Hepatocyte (in vitro differentiated cells): Measurements from ENCODE around the gene SMNDC1. TPM values are rescaled to one million over a fixed set of nuclear protein-coding genes. Genes with fewer than 3 reads are reported as not detected.
A peak's percentile ranks its signal among the peaks of the same experiment; 100 is the strongest.

Experiments used
- DNase-seq: peaks from one replicate; pipeline ENCODE4 v3.0.0-alpha.2; 2016; ENCODE audit warnings: low spot score
- H2AFZ ChIP-seq: fragments of 200-600 bp; sonication (generic); 2 replicates; pipeline ENCODE4 v1.6.0; 2016; ENCODE audit warnings: antibody characterized with exemption, mild to moderate bottlenecking
- H3K27ac ChIP-seq: fragments of 200-600 bp; sonication (generic); 2 replicates; pipeline ENCODE4 v1.5.1; 2016; ENCODE audit warnings: mild to moderate bottlenecking
- H3K27me3 ChIP-seq: fragments of 200-600 bp; sonication (generic); 2 replicates; pipeline ENCODE4 v1.6.1; 2016
- H3K36me3 ChIP-seq: fragments of 200-600 bp; sonication (generic); replicated peaks from 2 replicates; pipeline ENCODE4 v1.5.1; 2016; ENCODE audit warnings: low read depth; ENCODE audit not compliant: insufficient read depth
- H3K4me1 ChIP-seq: fragments of 200-600 bp; sonication (generic); 2 replicates; pipeline ENCODE4 v1.5.1; 2016; ENCODE audit warnings: mild to moderate bottlenecking, moderate library complexity; ENCODE audit not compliant: insufficient read depth
- H3K4me2 ChIP-seq: fragments of 200-600 bp; sonication (generic); 2 replicates; pipeline ENCODE4 v1.6.0; 2016
- H3K4me3 ChIP-seq: fragments of 200-600 bp; sonication (generic); 2 replicates; pipeline ENCODE4 v1.5.1; 2016; ENCODE audit warnings: mild to moderate bottlenecking
- H3K79me2 ChIP-seq: fragments of 200-600 bp; sonication (generic); 2 replicates; pipeline ENCODE4 v1.6.0; 2017; ENCODE audit warnings: mild to moderate bottlenecking
- H3K9me2 ChIP-seq: fragments of 200-600 bp; sonication (generic); replicated peaks from 2 replicates; pipeline ENCODE4 v1.6.0; 2017; ENCODE audit warnings: mild to moderate bottlenecking; ENCODE audit not compliant: insufficient read depth
- H3K9me3 ChIP-seq: fragments of 200-600 bp; sonication (generic); 2 replicates; pipeline ENCODE4 v1.5.1; 2016; ENCODE audit warnings: low read depth, mild to moderate bottlenecking
- H4K20me1 ChIP-seq: fragments of 200-600 bp; sonication (generic); 2 replicates; pipeline ENCODE4 v1.6.0; 2016; ENCODE audit warnings: mild to moderate bottlenecking; ENCODE audit not compliant: insufficient read depth, poor library complexity, severe bottlenecking
- EZH2 ChIP-seq: fragments of 200-600 bp; sonication (generic); IDR thresholded peaks from 2 replicates; pipeline ENCODE4 v1.6.1; 2016; ENCODE audit warnings: antibody characterized with exemption, mild to moderate bottlenecking, borderline replicate concordance
- EZH2phosphoT487 ChIP-seq: fragments of 200-600 bp; sonication (generic); IDR thresholded peaks from one replicate; pipeline ENCODE4 v1.6.1; 2018; ENCODE audit warnings: antibody characterized with exemption, mild to moderate bottlenecking, low read depth, moderate library complexity; ENCODE audit not compliant: unreplicated experiment, severe bottlenecking
- WGBS: methylation state at CpG from one replicate; pipeline ENCODE4 v1.1.6; 2016; ENCODE audit warnings: low lambda C conversion rate; ENCODE audit errors: missing lambda C conversion rate; 5-methylcytosine and 5-hydroxymethylcytosine counted together
- polyA plus RNA-seq: library from polyadenylated mRNA; unstranded; fragments of >200 nt; fragmentation: Nextera tagmentation; extraction: Ambion mirVana; gene quantifications from 2 replicates; pipeline ENCODE4 v1.2.1, GENCODE V29; 2016
- total RNA-seq: library from RNA; depleted of rRNA; stranded (reverse); fragments of >200 nt; gene quantifications from 2 replicates; pipeline ENCODE4 v1.2.3, GENCODE V29; 2014
- TF ChIP-seq, protein P1 (sequence below): fragments of 200-600 bp; sonication (generic); IDR thresholded peaks from 2 replicates; pipeline ENCODE4 v1.5.1; 2016; ENCODE audit warnings: antibody characterized with exemption, mild to moderate bottlenecking; ENCODE audit not compliant: poor library complexity

The SMNDC1 gene
- total and polyA plus RNA-seq, 2 experiments from 2014 or later = 13.6 to 14.3 TPM

GRCh38 chr10:110285501-110285900, 19.2 kb downstream of the SMNDC1 start:
- WGBS = 98% methylated on average over 2 of the region's 2 CpGs
- H3K27ac ChIP-seq = no peak overlapping the region

DNA sequence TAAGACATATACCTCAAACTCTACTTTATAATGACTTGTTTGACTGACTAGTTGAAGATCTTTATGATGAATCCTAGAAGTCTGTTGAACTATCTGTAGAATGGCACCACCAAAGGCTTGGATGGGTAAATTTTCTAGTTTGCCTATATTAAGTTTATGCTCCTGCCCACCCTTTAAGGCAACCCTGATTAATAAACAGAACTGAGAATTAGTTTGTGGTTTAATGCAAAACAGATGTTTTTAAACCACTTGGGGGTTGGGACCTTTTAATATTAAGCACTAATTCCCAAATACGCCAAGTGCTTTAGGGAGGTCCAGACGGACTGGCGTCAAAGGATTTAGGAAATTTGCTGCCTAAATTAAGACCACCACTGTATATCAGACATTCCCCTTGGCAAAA, 20.5 kb downstream of the SMNDC1 start:
- Histone ChIP-seq H3K27ac (no peak overlapping the region), H3K4me1 (no peaks in the 10 kb centered on the region), H3K9me3 (no peaks in the 10 kb centered on the region), H3K4me3 (no peak overlapping the region), H2AFZ (no peak overlapping the region), H4K20me1 (no peaks in the 10 kb centered on the region), H3K27me3 (no peaks in the 10 kb centered on the region), H3K9me2 (no peaks in the 10 kb centered on the region), H3K79me2 (no peaks in the 10 kb centered on the region), H3K4me2 (no peak overlapping the region), H3K36me3 (no peaks in the 10 kb centered on the region)
- 72% methylated on average over 3 of the region's 3 CpGs for WGBS
- DNase-seq = no peak
- TF ChIP-seq, protein P1, sequence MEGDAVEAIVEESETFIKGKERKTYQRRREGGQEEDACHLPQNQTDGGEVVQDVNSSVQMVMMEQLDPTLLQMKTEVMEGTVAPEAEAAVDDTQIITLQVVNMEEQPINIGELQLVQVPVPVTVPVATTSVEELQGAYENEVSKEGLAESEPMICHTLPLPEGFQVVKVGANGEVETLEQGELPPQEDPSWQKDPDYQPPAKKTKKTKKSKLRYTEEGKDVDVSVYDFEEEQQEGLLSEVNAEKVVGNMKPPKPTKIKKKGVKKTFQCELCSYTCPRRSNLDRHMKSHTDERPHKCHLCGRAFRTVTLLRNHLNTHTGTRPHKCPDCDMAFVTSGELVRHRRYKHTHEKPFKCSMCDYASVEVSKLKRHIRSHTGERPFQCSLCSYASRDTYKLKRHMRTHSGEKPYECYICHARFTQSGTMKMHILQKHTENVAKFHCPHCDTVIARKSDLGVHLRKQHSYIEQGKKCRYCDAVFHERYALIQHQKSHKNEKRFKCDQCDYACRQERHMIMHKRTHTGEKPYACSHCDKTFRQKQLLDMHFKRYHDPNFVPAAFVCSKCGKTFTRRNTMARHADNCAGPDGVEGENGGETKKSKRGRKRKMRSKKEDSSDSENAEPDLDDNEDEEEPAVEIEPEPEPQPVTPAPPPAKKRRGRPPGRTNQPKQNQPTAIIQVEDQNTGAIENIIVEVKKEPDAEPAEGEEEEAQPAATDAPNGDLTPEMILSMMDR = no peak
- TF ChIP-seq EZH2phosphoT487 = no peak
- no peak for TF ChIP-seq EZH2

More at GRCh38 chr10:110285501-110285900, 19.2 kb downstream of the SMNDC1 start:
- DNase-seq = no peak
- Histone ChIP-seq H3K4me3 (no peak overlapping the region), H4K20me1 (no peaks in the 10 kb centered on the region), H2AFZ (no peak overlapping the region), H3K27me3 (no peaks in the 10 kb centered on the region), H3K9me3 (no peaks in the 10 kb centered on the region), H3K4me1 (no peaks in the 10 kb centered on the region), H3K4me2 (no peak overlapping the region), H3K9me2 (no peaks in the 10 kb centered on the region), H3K36me3 (no peaks in the 10 kb centered on the region), H3K79me2 (no peaks in the 10 kb centered on the region)
- TF ChIP-seq EZH2phosphoT487 = no peak

GRCh38 chr10:110279407-110279986, 25.2 kb downstream of the SMNDC1 start:
- Histone ChIP-seq H3K36me3 (no peaks in the 10 kb centered on the region), H3K9me3 (no peaks in the 10 kb centered on the region), H3K27ac (no peak overlapping the region), H2AFZ (no peak overlapping the region), H3K4me2 (peak overlapping the region; percentile 43), H3K79me2 (peaks cover 4% of the 10 kb centered on the region), H3K27me3 (no peaks in the 10 kb centered on the region), H3K9me2 (no peaks in the 10 kb centered on the region), H4K20me1 (no peaks in the 10 kb centered on the region), H3K4me3 (no peak overlapping the region), H3K4me1 (no peaks in the 10 kb centered on the region)
- TF ChIP-seq EZH2 (no peak), EZH2phosphoT487 (no peak)
- TF ChIP-seq, protein P1 = peak; percentile 80
- DNase-seq = peak; percentile 69
- 43% methylated on average over 6 of the region's 6 CpGs for WGBS

DNA sequence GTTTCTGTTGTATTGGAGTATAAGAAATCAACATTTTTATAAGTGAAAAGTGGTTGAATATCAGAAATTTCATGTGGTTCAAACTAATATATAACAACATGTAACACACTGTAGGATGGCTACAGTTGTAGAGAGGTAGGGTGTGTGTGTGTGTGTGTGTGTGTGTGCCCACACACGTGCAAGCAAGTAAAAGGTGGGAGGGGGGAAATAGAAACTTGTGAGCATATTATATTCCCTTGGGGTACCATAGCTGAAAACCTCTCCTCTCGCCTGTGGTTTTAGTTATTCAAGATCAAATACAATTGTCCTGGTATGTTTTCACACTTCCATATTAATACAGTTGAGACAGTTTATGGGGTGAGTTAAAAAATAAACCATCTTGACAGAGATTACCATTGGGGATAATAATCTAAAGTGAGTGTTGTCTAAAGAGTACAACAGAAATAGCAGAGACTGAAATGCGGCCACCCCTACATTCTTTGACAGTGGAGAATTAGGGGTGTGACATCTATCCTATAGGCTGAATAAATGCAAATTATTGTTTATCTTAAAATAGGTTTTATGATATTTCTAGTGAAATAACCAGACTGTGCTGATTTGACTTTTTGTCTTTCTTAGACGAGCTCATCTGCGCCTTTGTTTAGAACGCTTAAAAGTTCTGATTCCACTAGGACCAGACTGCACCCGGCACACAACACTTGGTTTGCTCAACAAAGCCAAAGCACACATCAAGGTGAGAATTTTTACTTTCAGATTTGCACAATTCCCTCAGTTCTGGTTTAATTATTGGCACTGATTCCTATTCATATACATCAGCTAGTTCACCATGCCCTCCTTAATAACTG, 25.9 kb downstream of the SMNDC1 start:
- Histone ChIP-seq H3K27ac (no peak overlapping the region), H3K9me3 (no peaks in the 10 kb centered on the region), H3K27me3 (no peaks in the 10 kb centered on the region), H4K20me1 (no peaks in the 10 kb centered on the region), H3K36me3 (no peaks in the 10 kb centered on the region), H3K79me2 (peaks cover 4% of the 10 kb centered on the region), H3K4me2 (peak overlapping the region; percentile 43), H2AFZ (no peak overlapping the region), H3K4me3 (no peak overlapping the region), H3K4me1 (no peaks in the 10 kb centered on the region), H3K9me2 (no peaks in the 10 kb centered on the region)
- TF ChIP-seq, protein P1 = no peak
- no peak for TF ChIP-seq EZH2phosphoT487
- TF ChIP-seq EZH2 = no peak
- 58% methylated on average over 7 of the region's 7 CpGs for WGBS
- no peak for DNase-seq
